Suprapubic skin (tissue), 3 donors: ENCODE results near the gene JAK1.

Source experiments
- EP300 ChIP-seq: sonication (generic); formaldehyde crosslinking; IDR thresholded peaks from one replicate; pipeline ENCODE4 v1.6.1; 2017; ENCODE audit warnings: antibody characterized with exemption
- TF ChIP-seq, protein P1 (sequence below), 2 donors: fragments of 200-600 bp in 1 of 2; fragments of 450-650 bp in 1 of 2; sonication (generic) in 1 of 2; IDR thresholded peaks; one replicate each; pipeline ENCODE4 v1.5.1; 2016 to 2019; ENCODE audit warnings: antibody characterized with exemption in 2 of 2, mild to moderate bottlenecking in 1 of 2, moderate library complexity in 1 of 2

DNA sequence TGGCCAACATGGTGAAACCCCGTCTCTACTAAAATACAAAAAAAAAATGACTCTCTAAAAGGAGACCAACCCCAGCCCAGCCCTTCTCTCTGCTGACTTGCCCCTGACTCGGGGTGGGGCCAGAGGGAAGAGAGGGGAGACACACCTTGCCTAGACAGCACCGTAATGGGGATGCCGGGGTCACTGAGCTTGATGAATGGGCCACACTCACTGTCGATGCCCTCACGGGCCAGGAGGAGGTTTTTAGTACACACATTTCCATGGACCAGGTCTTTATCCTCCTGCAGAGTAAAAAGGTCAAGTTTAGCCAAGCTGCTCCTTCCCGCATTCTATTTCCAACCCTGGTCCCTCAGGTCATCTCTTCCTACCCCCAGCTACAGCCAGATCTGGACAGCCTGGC is 121.7 kb downstream of the JAK1 start:
- TF ChIP-seq, protein P1, sequence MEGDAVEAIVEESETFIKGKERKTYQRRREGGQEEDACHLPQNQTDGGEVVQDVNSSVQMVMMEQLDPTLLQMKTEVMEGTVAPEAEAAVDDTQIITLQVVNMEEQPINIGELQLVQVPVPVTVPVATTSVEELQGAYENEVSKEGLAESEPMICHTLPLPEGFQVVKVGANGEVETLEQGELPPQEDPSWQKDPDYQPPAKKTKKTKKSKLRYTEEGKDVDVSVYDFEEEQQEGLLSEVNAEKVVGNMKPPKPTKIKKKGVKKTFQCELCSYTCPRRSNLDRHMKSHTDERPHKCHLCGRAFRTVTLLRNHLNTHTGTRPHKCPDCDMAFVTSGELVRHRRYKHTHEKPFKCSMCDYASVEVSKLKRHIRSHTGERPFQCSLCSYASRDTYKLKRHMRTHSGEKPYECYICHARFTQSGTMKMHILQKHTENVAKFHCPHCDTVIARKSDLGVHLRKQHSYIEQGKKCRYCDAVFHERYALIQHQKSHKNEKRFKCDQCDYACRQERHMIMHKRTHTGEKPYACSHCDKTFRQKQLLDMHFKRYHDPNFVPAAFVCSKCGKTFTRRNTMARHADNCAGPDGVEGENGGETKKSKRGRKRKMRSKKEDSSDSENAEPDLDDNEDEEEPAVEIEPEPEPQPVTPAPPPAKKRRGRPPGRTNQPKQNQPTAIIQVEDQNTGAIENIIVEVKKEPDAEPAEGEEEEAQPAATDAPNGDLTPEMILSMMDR (IDR thresholded peaks at IDR 0.05), result no peak
- no peak for TF ChIP-seq EP300
